HFF-Myc (cell line): Measurements from ENCODE around the gene WWOX.

ENCODE experiments used
- DNase-seq: peaks from one replicate; pipeline ENCODE4 v3.0.0-alpha.2; 2011; ENCODE audit warnings: low read depth; ENCODE audit errors: extremely low read depth
- H3K4me3 ChIP-seq: replicated peaks from 2 replicates; pipeline ENCODE4 v1.5.1; 2011; ENCODE audit warnings: low read depth, mild to moderate bottlenecking, control low read depth, low read length
- TF ChIP-seq, protein P1 (sequence below): IDR thresholded peaks from 2 replicates; pipeline ENCODE4 v1.5.1; 2012; ENCODE audit warnings: mild to moderate bottlenecking, low read depth, low read length, control low read depth; ENCODE audit errors: missing control alignments

WWOX gene

DNA sequence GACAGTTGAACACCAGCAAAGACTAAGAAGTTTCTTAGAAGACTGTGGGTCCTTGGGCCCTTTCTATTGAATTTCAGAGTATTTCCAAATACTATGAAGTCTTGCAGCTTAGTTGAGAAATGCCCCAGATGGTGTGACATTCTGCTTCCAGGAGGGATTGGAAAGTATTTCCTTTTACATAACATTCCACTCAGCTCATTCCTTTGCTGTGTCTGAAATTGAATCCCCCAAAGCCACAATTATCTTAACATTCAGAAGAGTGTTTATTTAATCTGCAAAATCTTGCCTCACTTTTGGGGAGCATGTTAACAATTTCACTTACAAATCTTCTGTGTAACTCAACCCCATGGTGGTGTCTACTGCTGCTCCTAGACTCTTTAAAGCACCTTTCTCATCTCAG is 307.7 kb downstream of the WWOX start:
- no peak for DNase-seq
- TF ChIP-seq, protein P1, sequence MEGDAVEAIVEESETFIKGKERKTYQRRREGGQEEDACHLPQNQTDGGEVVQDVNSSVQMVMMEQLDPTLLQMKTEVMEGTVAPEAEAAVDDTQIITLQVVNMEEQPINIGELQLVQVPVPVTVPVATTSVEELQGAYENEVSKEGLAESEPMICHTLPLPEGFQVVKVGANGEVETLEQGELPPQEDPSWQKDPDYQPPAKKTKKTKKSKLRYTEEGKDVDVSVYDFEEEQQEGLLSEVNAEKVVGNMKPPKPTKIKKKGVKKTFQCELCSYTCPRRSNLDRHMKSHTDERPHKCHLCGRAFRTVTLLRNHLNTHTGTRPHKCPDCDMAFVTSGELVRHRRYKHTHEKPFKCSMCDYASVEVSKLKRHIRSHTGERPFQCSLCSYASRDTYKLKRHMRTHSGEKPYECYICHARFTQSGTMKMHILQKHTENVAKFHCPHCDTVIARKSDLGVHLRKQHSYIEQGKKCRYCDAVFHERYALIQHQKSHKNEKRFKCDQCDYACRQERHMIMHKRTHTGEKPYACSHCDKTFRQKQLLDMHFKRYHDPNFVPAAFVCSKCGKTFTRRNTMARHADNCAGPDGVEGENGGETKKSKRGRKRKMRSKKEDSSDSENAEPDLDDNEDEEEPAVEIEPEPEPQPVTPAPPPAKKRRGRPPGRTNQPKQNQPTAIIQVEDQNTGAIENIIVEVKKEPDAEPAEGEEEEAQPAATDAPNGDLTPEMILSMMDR, result no peak
- no peak overlapping the region for H3K4me3 ChIP-seq

DNA sequence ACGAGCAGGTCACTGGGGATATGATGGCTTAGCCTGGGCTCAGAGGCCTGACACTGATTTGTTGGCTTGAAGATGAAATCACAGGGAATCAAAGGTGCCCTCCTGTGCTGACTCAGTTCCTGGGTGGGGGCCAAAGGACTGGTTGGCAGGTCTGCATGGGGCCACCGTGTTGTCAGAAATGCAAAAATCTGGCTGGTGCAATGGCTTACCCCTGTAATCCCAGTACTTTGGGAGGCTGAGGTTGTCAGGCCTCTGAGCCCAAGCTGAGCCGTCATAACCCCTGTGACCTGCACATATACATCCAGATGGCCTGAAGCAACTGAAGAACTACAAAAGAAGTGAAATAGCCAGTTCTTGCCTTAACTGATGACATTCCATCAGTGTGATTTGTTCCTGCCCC is 314.2 kb downstream of the WWOX start:
- DNase-seq, result no peak
- H3K4me3 ChIP-seq, result no peak overlapping the region
- TF ChIP-seq, protein P1, result no peak

DNA sequence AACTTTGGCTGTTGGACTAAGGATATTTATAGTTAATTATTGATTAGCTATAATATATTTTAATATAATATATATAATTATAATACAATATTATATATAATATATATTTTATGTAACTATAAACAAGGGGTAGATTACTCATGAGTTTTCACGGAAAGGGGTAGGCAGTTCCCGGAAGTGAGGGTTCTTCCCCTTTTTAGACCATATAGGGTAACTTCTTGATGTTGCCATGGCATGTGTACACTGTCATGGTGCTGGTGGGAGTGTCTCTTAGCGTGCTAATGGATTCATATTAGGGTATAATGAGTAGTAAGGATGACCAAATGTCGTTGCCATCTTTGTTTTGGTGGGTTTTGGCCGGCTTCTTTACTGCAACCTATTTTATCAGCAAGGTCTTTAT is 315.6 kb downstream of the WWOX start:
- no peak for DNase-seq
- TF ChIP-seq, protein P1, result no peak

DNA sequence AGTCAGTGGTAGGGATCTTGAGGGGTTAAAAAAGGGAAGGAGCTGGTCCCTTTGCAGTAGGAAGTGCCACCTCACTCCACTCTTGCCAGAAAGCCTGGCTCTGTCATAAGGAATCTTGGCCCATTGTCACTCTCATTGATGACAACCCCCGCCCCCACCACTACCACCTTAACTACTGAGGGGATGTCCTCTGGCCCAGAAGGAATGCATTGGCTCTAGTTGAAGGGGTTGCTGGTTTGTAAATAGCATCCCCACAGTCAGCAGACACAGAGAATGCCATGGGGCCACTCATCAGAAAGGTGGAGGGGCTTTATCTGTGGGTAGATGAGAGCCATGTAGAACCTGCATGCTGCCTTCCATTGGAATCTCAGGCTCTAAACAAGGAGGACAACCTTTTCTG is 316.2 kb downstream of the WWOX start:
- no peak for DNase-seq
- TF ChIP-seq, protein P1, result no peak

More for the DNA sequence above, 315.6 kb downstream of the WWOX start:
- H3K4me3 ChIP-seq, result no peak overlapping the region

DNA sequence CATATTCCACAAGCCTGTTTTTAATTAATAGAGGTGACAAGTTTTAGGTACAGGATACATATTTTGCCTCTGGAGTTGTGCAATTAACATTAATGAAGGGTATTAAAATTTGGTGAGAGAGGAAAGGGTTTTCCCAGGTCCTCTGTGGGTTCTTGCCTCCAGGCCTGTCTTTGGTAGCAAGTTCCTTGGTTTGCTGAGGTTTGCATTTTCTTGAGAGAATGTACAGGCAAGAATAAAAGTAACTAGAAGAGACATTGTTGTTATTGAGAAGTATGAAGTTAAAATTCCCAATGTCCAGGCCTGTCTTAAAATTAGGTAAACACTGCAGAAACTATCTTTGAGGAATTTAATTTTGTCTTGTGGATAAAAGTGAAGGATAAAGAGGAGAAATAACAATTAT is 316.9 kb downstream of the WWOX start:
- H3K4me3 ChIP-seq, result no peak overlapping the region
- TF ChIP-seq, protein P1, result no peak
- no peak for DNase-seq

More for the DNA sequence above, 316.2 kb downstream of the WWOX start:
- no peak overlapping the region for H3K4me3 ChIP-seq

DNA sequence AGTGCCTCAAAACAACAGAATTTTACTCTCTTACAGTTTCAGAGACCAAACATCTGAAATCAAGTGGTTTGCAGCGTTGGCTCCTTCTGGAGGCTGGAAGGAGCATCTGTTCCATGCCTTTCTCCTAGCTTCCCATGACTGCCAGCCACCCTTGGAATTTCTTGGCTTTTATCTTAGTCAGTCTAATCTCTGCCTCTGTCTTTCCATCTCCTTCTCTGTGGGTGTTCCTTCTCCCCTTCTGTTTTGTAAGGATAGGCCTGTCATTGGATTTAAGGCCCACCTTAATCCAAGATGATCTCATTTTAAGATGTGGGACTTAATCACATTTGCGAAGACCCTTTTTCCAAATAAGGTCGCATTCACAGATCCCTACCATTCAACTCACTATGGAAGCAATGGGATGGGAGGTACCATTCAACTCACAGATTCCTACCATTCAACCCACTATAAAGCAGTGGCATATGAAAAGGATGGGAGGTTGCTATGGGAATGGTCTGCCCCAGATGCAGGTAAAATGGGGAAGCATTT is 321.8 kb downstream of the WWOX start:
- TF ChIP-seq, protein P1, result no peak
- H3K4me3 ChIP-seq, result no peak overlapping the region
- no peak for DNase-seq

DNA sequence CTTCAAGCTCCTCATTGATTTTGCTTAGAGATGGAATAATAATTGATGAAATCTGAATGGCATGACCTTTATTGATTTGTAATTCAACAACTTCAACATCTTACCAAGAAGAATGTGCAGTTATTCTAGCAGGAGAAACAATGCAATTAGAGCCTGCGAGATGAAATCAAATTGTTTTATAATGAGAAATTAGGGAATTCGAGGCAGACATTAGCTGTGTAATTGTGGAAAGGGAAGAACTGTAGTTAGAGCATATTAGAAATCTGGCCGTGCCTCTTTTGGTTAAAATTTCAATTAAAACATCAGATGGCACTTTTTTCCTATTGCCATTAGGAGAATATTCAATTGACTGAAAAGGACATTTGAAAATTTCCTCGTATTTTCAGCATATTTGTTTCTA is 325.8 kb downstream of the WWOX start:
- no peak for DNase-seq
- TF ChIP-seq, protein P1, result no peak
- H3K4me3 ChIP-seq, result no peak overlapping the region
